Suprapubic skin (tissue), 3 donors: ENCODE results near the gene MOB1A.

Source experiments
- EP300 ChIP-seq: sonication (generic); formaldehyde crosslinking; IDR thresholded peaks from one replicate; pipeline ENCODE4 v1.6.1; 2017; ENCODE audit warnings: antibody characterized with exemption
- POLR2A ChIP-seq, 2 donors: fragments of 450-650 bp; IDR thresholded peaks; one replicate each; pipeline ENCODE4 v1.6.1; 2017; ENCODE audit warnings: antibody characterized with exemption in 2 of 2, mild to moderate bottlenecking in 2 of 2, moderate library complexity in 2 of 2
- TF ChIP-seq, protein P1 (sequence below), 2 donors: fragments of 200-600 bp in 1 of 2; fragments of 450-650 bp in 1 of 2; sonication (generic) in 1 of 2; IDR thresholded peaks; one replicate each; pipeline ENCODE4 v1.5.1; 2016 to 2019; ENCODE audit warnings: antibody characterized with exemption in 2 of 2, mild to moderate bottlenecking in 1 of 2, moderate library complexity in 1 of 2

DNA sequence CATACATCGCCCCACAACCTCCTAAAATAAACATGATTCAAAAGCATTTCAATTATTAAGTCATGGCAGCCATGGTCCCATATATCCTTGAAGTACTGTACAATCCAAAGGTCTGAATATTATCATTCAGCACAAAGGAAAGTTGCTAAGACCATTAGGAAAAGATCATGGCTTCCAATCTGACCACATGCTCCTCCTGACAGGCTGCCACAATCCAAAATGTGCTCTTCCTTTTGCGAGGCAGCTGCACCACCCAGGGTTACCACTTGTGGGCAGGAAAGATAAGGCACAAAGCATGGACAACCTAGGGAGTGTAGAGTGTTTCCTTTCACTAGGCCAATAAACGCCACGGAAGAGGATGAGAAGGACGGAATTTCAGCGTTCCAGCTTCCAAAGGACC lies 36.3 kb downstream of the MOB1A start:
- TF ChIP-seq EP300 (no peak), POLR2A (IDR thresholded peaks at IDR 0.05) (no peak)
- TF ChIP-seq, protein P1, sequence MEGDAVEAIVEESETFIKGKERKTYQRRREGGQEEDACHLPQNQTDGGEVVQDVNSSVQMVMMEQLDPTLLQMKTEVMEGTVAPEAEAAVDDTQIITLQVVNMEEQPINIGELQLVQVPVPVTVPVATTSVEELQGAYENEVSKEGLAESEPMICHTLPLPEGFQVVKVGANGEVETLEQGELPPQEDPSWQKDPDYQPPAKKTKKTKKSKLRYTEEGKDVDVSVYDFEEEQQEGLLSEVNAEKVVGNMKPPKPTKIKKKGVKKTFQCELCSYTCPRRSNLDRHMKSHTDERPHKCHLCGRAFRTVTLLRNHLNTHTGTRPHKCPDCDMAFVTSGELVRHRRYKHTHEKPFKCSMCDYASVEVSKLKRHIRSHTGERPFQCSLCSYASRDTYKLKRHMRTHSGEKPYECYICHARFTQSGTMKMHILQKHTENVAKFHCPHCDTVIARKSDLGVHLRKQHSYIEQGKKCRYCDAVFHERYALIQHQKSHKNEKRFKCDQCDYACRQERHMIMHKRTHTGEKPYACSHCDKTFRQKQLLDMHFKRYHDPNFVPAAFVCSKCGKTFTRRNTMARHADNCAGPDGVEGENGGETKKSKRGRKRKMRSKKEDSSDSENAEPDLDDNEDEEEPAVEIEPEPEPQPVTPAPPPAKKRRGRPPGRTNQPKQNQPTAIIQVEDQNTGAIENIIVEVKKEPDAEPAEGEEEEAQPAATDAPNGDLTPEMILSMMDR (IDR thresholded peaks at IDR 0.05) = no peak
